HepG2 (cell line): Measurements from ENCODE around the gene RAPGEF5.

Experiments used
- CTCF ChIP-seq: sonication (generic); formaldehyde crosslinking; IDR thresholded peaks from 2 replicates; pipeline ENCODE4 v1.5.0; 2020; ENCODE audit warnings: mild to moderate bottlenecking, missing genetic modification reagents, moderate library complexity
- FOXM1 ChIP-seq: sonication (generic); formaldehyde crosslinking; IDR thresholded peaks from 2 replicates; pipeline ENCODE4 v1.5.0; 2020; ENCODE audit warnings: missing genetic modification reagents
- MAFK ChIP-seq, 2 experiments: IDR thresholded peaks in 1 of 2; conservative IDR thresholded peaks in 1 of 2; 2 replicates each; pipeline ENCODE4 v1.6.1; 2011; ENCODE audit warnings: improper control_type of control experiment in 2 of 2, low read length in 2 of 2
- MEIS2 ChIP-seq: sonication (generic); formaldehyde crosslinking; IDR thresholded peaks from 2 replicates; pipeline ENCODE4 v1.9.0; 2021; ENCODE audit warnings: mild to moderate bottlenecking, missing genetic modification reagents
- TAF1 ChIP-seq: sonication (generic); formaldehyde crosslinking; IDR thresholded peaks from 2 replicates; pipeline ENCODE4 v1.4.0; 2020; ENCODE audit warnings: missing genetic modification reagents
- TRAFD1 ChIP-seq: sonication (generic); formaldehyde crosslinking; IDR thresholded peaks from 2 replicates; pipeline ENCODE4 v1.5.1; 2020; ENCODE audit warnings: missing genetic modification reagents, mild to moderate bottlenecking, borderline replicate concordance
- ZNF468 ChIP-seq: sonication (generic); formaldehyde crosslinking; IDR thresholded peaks from 2 replicates; pipeline ENCODE4 v1.8.0; 2022; ENCODE audit warnings: mild to moderate bottlenecking, moderate library complexity, missing genetic modification reagents
- TF ChIP-seq, protein P1 (sequence below): sonication (generic); formaldehyde crosslinking; IDR thresholded peaks from 2 replicates; pipeline ENCODE4 v1.5.0; 2020; ENCODE audit warnings: missing genetic modification reagents
- TF ChIP-seq, protein P2 (sequence below): sonication (generic); formaldehyde crosslinking; IDR thresholded peaks from 2 replicates; pipeline ENCODE4; 2020; ENCODE audit warnings: missing genetic modification reagents, mild to moderate bottlenecking, borderline replicate concordance

GRCh38 chr7:22194658-22195273 is 162.2 kb downstream of the RAPGEF5 start:
- TF ChIP-seq TAF1 (no peak), TRAFD1 (CRISPR knock-in tag) (no peak), ZNF468 (CRISPR knock-in tag) (no peak), FOXM1 (CRISPR knock-in tag) (no peak), MAFK (conservative IDR thresholded peaks at IDR 0.05 in 1 of 2, IDR thresholded peaks at IDR 0.05 in 1 of 2; ENCODE audit: low read length in 2 of 2) (no peak), MEIS2 (CRISPR knock-in tag) (no peak), CTCF (CRISPR knock-in tag) (no peak)
- TF ChIP-seq, protein P1, sequence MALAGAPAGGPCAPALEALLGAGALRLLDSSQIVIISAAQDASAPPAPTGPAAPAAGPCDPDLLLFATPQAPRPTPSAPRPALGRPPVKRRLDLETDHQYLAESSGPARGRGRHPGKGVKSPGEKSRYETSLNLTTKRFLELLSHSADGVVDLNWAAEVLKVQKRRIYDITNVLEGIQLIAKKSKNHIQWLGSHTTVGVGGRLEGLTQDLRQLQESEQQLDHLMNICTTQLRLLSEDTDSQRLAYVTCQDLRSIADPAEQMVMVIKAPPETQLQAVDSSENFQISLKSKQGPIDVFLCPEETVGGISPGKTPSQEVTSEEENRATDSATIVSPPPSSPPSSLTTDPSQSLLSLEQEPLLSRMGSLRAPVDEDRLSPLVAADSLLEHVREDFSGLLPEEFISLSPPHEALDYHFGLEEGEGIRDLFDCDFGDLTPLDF (CRISPR knock-in tag), result no peak
- TF ChIP-seq, protein P2, sequence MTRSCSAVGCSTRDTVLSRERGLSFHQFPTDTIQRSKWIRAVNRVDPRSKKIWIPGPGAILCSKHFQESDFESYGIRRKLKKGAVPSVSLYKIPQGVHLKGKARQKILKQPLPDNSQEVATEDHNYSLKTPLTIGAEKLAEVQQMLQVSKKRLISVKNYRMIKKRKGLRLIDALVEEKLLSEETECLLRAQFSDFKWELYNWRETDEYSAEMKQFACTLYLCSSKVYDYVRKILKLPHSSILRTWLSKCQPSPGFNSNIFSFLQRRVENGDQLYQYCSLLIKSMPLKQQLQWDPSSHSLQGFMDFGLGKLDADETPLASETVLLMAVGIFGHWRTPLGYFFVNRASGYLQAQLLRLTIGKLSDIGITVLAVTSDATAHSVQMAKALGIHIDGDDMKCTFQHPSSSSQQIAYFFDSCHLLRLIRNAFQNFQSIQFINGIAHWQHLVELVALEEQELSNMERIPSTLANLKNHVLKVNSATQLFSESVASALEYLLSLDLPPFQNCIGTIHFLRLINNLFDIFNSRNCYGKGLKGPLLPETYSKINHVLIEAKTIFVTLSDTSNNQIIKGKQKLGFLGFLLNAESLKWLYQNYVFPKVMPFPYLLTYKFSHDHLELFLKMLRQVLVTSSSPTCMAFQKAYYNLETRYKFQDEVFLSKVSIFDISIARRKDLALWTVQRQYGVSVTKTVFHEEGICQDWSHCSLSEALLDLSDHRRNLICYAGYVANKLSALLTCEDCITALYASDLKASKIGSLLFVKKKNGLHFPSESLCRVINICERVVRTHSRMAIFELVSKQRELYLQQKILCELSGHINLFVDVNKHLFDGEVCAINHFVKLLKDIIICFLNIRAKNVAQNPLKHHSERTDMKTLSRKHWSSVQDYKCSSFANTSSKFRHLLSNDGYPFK, result no peak
